ENCODE measurements around the gene RLN3. TPM values are rescaled to one million over a fixed set of nuclear protein-coding genes. Genes with fewer than 3 reads are reported as not detected.

RLN3 gene
- polyA plus RNA-seq, 1 donor (not counting 4 experiments of a cell fraction or from before 2014, with no cell fraction given) = not detected

- Histone ChIP-seq H3K36me3 (ENCODE audit: control insufficient read depth in 2 of 2, extremely low read depth in 1 of 2, insufficient read depth in 2 of 2, low read length in 2 of 2) (peaks cover 0 to 2% of the 10 kb centered on the region in 2 experiments), H3K27ac (ENCODE audit: control insufficient read depth, insufficient read depth, low read length) (no peak overlapping the region), H3K4me2 (ENCODE audit: control insufficient read depth, extremely low read depth, insufficient read depth, low read depth, low read length) (no peak overlapping the region), H3K79me2 (ENCODE audit: control insufficient read depth, insufficient read depth, low read length) (no peaks in the 10 kb centered on the region), H2AFZ (ENCODE audit: control insufficient read depth, low read length) (no peak overlapping the region), H3K4me3 (ENCODE audit: control insufficient read depth in 2 of 3, extremely low read depth in 1 of 3, insufficient read depth in 2 of 3, low read depth in 1 of 3, low read length in 3 of 3) (no peak overlapping the region), H4K20me1 (ENCODE audit: control insufficient read depth, extremely low read depth, insufficient read depth, low read length) (no peaks in the 10 kb centered on the region), H3K9me1 (ENCODE audit: control insufficient read depth, extremely low read depth, insufficient read depth, low read length) (no peaks in the 10 kb centered on the region), H3K9me3 (ENCODE audit: control insufficient read depth, low read depth, low read length) (no peaks in the 10 kb centered on the region), H3K9ac (ENCODE audit: control insufficient read depth, extremely low read depth, insufficient read depth, low read length) (no peak overlapping the region), H3K4me1 (ENCODE audit: control insufficient read depth, extremely low read depth, insufficient read depth, low read length) (no peaks in the 10 kb centered on the region), H3K27me3 (ENCODE audit: control insufficient read depth, extremely low read depth, insufficient read depth, low read length) (peaks cover 16% of the 10 kb centered on the region)
- FAIRE-seq (no peak), DNase-seq (ENCODE audit: low read depth, low spot score) (no peak)
- no peak for TF ChIP-seq CTCF (optimal IDR thresholded peaks at IDR 0.05 in 1 of 3, IDR thresholded peaks at IDR 0.05 in 1 of 3, conservative IDR thresholded peaks at IDR 0.05 in 1 of 3; ENCODE audit: extremely low read depth in 1 of 3, insufficient read depth in 2 of 3, low read length in 3 of 3)
- TF ChIP-seq EZH2 (IDR thresholded peaks at IDR 0.05; ENCODE audit: low read length) = no peak
- dilution Hi-C loops (cut with MboI; ENCODE audit: extremely low pct_ligation_motif_present, low sequenced_read_pairs) = no loop called here
Observed at GRCh38 chr19:14053032-14053431, 25.1 kb downstream of the RLN3 start.

- no peaks in the 10 kb centered on the region for H3K79me2 ChIP-seq (ENCODE audit: control insufficient read depth, insufficient read depth, low read length)
- no peaks in the 10 kb centered on the region for H3K9me3 ChIP-seq (ENCODE audit: control insufficient read depth, low read depth, low read length)
- dilution Hi-C loops (cut with MboI; ENCODE audit: extremely low pct_ligation_motif_present, low sequenced_read_pairs) = no loop called here
- no peaks in the 10 kb centered on the region for H3K4me1 ChIP-seq (ENCODE audit: control insufficient read depth, extremely low read depth, insufficient read depth, low read length)
- H3K9ac ChIP-seq (ENCODE audit: control insufficient read depth, extremely low read depth, insufficient read depth, low read length) = no peak overlapping the region
- H3K27me3 ChIP-seq (ENCODE audit: control insufficient read depth, extremely low read depth, insufficient read depth, low read length) = peaks cover 20% of the 10 kb centered on the region
- DNase-seq (ENCODE audit: low read depth, low spot score) (no peak), FAIRE-seq (no peak)
- no peak for TF ChIP-seq EZH2 (IDR thresholded peaks at IDR 0.05; ENCODE audit: low read length)
- no peak for TF ChIP-seq CTCF (optimal IDR thresholded peaks at IDR 0.05 in 1 of 3, IDR thresholded peaks at IDR 0.05 in 1 of 3, conservative IDR thresholded peaks at IDR 0.05 in 1 of 3; ENCODE audit: extremely low read depth in 1 of 3, insufficient read depth in 2 of 3, low read length in 3 of 3)
- H4K20me1 ChIP-seq (ENCODE audit: control insufficient read depth, extremely low read depth, insufficient read depth, low read length) = no peaks in the 10 kb centered on the region
- H3K4me3 ChIP-seq (ENCODE audit: control insufficient read depth in 2 of 3, extremely low read depth in 1 of 3, insufficient read depth in 2 of 3, low read depth in 1 of 3, low read length in 3 of 3) = no peak overlapping the region
- H3K27ac ChIP-seq (ENCODE audit: control insufficient read depth, insufficient read depth, low read length) = no peak overlapping the region
- H3K9me1 ChIP-seq (ENCODE audit: control insufficient read depth, extremely low read depth, insufficient read depth, low read length) = no peaks in the 10 kb centered on the region
- H2AFZ ChIP-seq (ENCODE audit: control insufficient read depth, low read length) = no peak overlapping the region
- peaks cover 0 to 2% of the 10 kb centered on the region in 2 experiments for H3K36me3 ChIP-seq (ENCODE audit: control insufficient read depth in 2 of 2, extremely low read depth in 1 of 2, insufficient read depth in 2 of 2, low read length in 2 of 2)
- H3K4me2 ChIP-seq (ENCODE audit: control insufficient read depth, extremely low read depth, insufficient read depth, low read depth, low read length) = no peak overlapping the region
Observed at GRCh38 chr19:14053500-14053899, 25.6 kb downstream of the RLN3 start.

All from keratinocyte (primary cell).